ENCODE data around the gene SLC25A29.

SLC25A29 gene

DNA sequence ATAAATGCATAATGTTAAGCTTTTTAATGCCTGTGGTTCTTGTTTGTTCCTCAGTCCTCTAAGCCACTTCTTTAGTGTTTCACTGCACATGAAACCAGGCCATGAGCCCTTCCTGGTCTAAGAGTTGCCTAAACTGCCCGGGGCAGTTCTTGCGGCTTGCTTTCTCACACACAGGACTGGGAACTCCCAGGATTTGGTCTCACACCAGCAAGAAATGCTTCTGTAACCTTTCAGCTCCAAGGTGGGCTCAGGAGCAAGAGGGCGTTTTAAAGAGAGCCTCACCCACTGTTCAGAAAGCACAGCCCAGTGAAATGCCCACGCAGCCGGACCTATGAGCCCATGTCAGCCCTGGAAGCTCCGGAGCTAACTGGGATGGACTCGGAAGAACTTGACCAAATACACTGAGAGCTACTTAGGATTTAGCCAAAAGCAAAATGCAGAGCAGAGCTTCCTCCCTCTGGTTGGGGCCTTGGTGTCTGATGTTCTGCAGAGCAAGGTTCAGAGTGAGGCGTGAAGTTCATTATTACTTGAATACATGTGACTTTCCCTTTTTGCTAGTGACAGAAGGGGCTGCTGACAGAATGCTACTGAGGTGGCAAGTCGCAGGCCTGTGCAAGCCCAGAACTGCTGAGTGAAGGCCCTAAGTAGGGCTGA lies 23.4 kb downstream of the SLC25A29 start:
- no peak overlapping the region for H3K4me3 ChIP-seq (replicated peaks in 1 of 2; ENCODE audit: low read depth in 2 of 2, low read length in 2 of 2)
- TF ChIP-seq, protein P1, sequence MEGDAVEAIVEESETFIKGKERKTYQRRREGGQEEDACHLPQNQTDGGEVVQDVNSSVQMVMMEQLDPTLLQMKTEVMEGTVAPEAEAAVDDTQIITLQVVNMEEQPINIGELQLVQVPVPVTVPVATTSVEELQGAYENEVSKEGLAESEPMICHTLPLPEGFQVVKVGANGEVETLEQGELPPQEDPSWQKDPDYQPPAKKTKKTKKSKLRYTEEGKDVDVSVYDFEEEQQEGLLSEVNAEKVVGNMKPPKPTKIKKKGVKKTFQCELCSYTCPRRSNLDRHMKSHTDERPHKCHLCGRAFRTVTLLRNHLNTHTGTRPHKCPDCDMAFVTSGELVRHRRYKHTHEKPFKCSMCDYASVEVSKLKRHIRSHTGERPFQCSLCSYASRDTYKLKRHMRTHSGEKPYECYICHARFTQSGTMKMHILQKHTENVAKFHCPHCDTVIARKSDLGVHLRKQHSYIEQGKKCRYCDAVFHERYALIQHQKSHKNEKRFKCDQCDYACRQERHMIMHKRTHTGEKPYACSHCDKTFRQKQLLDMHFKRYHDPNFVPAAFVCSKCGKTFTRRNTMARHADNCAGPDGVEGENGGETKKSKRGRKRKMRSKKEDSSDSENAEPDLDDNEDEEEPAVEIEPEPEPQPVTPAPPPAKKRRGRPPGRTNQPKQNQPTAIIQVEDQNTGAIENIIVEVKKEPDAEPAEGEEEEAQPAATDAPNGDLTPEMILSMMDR (IDR thresholded peaks at IDR 0.05; ENCODE audit: low read depth, low read length), result no peak
- no peak for DNase-seq (ENCODE audit: low read depth in 2 of 2)

DNA sequence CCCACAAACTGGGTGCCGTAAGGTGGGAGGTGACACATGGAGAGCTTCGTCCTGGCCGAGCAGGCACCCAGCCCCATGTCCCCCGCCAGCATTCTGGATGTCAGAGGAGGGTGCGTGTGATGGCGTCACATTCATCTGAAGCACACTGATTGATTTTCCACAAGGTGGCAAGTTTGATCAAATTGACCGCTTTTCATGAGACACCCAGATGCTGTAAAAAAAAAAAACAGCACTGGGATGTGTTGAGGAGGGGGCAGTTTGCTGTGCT lies 24.2 kb downstream of the SLC25A29 start:
- no peak overlapping the region for H3K4me3 ChIP-seq (replicated peaks in 1 of 2; ENCODE audit: low read depth in 2 of 2, low read length in 2 of 2)
- DNase-seq (ENCODE audit: low read depth in 2 of 2), result no peak
- TF ChIP-seq, protein P1 (IDR thresholded peaks at IDR 0.05; ENCODE audit: low read depth, low read length), result no peak

DNA sequence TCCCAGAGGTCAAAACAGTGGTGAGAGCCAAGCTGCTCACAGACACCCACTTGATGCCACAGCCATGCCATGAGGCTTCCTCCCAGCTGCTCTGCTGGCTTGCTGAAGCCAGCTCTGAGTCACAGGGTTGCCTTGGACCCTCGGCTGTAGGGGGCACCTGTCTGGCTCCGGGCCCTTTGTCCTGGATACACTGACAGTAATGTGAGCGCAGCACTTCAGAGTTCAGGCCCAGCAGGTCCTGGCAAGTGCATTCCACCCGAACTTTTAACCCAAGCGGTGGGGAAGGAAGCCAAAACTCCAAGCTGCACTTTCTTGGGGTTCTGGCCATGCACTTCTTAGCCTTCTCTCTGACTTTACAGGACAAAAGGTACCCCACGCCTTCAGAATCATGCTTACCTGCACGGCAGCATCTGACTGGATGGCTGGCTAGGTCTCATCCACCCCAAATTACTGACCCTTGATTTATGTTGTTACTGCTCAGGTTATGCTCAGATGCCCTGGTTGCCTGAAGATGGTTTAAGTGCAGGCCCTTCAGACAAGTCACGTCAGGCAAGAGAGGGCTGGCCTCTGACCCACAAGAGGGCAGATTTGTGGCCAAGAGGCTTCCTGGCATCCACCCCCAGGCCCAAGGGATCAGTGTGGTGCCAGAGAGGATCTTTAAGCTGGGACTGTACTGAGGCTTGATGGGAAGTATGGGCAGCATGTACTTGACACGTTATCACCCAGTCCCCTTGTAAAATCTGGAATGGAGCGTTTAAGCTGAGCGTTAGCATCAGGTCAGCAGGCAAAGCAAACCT lies 24.8 kb downstream of the SLC25A29 start:
- no peak for DNase-seq (ENCODE audit: low read depth in 2 of 2)
- H3K4me3 ChIP-seq (replicated peaks in 1 of 2; ENCODE audit: low read depth in 2 of 2, low read length in 2 of 2), result no peak overlapping the region
- TF ChIP-seq, protein P1 (IDR thresholded peaks at IDR 0.05; ENCODE audit: low read depth, low read length), result no peak

DNA sequence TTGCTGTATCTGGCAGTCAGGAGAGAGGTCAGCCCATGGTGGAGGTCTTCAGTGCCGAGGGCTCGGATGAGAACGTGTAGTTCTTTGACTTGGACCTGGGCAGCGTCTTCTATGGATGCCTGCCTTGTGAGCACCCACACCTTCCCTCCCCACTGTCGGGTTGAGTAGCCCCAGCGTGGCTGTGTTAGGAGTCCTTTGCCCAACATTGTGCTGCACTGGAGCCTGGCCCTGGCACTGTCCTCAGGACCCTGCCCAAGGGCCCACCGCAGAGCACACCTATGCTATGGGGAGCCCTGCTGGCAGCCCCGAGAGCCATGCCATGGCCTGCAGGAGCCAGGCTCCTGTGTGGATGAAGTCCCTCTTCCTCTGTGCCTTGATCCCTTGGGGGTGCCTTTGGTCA lies 26.7 kb downstream of the SLC25A29 start:
- H3K4me3 ChIP-seq (replicated peaks in 1 of 2; ENCODE audit: low read depth in 2 of 2, low read length in 2 of 2), result no peak overlapping the region
- no peak for DNase-seq (ENCODE audit: low read depth in 2 of 2)
- TF ChIP-seq, protein P1 (IDR thresholded peaks at IDR 0.05; ENCODE audit: low read depth, low read length), result no peak

DNA sequence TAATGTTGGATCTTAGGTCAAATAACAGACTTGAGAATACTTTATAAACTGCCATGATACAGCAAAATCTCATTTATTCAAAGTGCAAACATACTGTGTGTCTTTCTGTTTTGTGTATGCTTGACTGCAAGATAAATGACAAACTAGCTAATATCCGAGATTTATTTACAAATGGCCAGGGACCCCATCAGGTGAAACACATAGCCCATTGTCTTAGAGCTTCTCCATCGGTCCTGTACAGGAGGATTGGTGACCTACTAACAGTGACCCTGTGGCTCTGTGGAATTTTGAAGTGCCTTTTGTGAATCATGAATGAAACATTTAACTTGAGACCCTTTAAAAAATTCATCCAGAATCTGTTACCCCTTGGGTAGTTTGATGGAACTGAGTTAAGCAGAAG lies 27.1 kb downstream of the SLC25A29 start:
- no peak overlapping the region for H3K4me3 ChIP-seq (replicated peaks in 1 of 2; ENCODE audit: low read depth in 2 of 2, low read length in 2 of 2)
- TF ChIP-seq, protein P1 (IDR thresholded peaks at IDR 0.05; ENCODE audit: low read depth, low read length), result no peak
- no peak for DNase-seq (ENCODE audit: low read depth in 2 of 2)

DNA sequence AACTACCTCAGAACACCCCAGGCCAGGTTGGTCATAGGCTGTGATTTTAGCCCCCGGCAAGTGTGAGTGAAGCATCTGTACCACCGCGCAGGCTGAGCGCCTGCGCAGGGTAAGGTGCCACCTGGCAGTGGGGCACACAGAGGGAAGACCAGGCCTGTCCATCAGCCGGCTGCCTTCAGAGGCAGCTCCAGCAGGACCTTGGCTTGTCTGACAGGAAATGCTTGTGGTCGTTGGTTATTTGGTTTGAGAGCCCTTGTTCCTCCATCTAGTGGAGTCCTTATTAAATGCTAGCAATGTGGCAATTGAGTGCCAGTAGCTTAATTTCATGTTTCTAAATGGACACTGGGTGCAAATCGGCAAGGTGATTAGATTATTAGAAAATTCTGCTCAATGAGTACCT lies 27.5 kb downstream of the SLC25A29 start:
- no peak overlapping the region for H3K4me3 ChIP-seq (replicated peaks in 1 of 2; ENCODE audit: low read depth in 2 of 2, low read length in 2 of 2)
- TF ChIP-seq, protein P1 (IDR thresholded peaks at IDR 0.05; ENCODE audit: low read depth, low read length), result peak; percentile 38
- DNase-seq (ENCODE audit: low read depth in 2 of 2), result peak; percentile 73 to 78
